HepG2 (cell line): ENCODE data around the gene STARD13. TPM values are rescaled to one million over a fixed set of nuclear protein-coding genes. Genes with fewer than 3 reads are reported as not detected.

Source experiments
- ATAC-seq: fragments of 200-7000 bp; cut with Tn5 transposase; 3 replicates; pipeline ENCODE4 v1.9.1; 2020; ENCODE audit warnings: mild to moderate bottlenecking, moderate library complexity
- BruUV-seq: library from RNA; stranded (reverse); fragments of 400-500 nt; replicated peaks from 2 replicates; lab custom pipeline; 2021; lab: Mats Ljungman, UMichigan
- CTCF ChIA-PET: fragments of 300-600 bp; formaldehyde crosslinking; extraction: SDS; loops from one replicate; lab custom pipeline; 2021; ENCODE audit warnings: low total read pairs, inconsistent platforms, low intra/inter-chr PET ratio; lab: Yijun Ruan, JAX
- POLR2A ChIA-PET: fragments of 350-600 bp; sonication (Branson Sonifier 250); formaldehyde crosslinking; loops from one replicate; lab custom pipeline; 2020; ENCODE audit warnings: antibody characterized with exemption, inconsistent platforms; lab: Yijun Ruan, JAX
- DNase-seq: peaks from one replicate; pipeline ENCODE4 v3.0.0-alpha.2; 2015; ENCODE audit warnings: low spot score
- FAIRE-seq: peaks from 3 replicates; lab custom pipeline; 2011; peaks lifted over from hg19 to GRCh38; lab: Jason Lieb, UNC
- H2AFZ ChIP-seq: one replicate; pipeline ENCODE4 v1.6.1; 2011; ENCODE audit warnings: low read length, inconsistent platforms
- H3K27ac ChIP-seq: fragments of 300-600 bp; 3 replicates; pipeline ENCODE4 v1.8.0; 2011; ENCODE audit warnings: mixed run types, mild to moderate bottlenecking, mixed read lengths, low read length, inconsistent platforms; ENCODE audit not compliant: insufficient read depth; ENCODE audit errors: extremely low read length
- H3K27me3 ChIP-seq, 2 experiments: fragments of 200-600 bp in 1 of 2; 2 replicates in 1 of 2; 3 replicates in 1 of 2; pipeline versions ENCODE4 v1.6.0 to v1.8.0; 2011; ENCODE audit warnings: low read length in 2 of 2, mild to moderate bottlenecking in 2 of 2, moderate library complexity in 2 of 2, inconsistent platforms in 1 of 2; ENCODE audit not compliant: insufficient read depth in 2 of 2, control insufficient read depth in 1 of 2
- H3K36me3 ChIP-seq, 2 experiments: fragments of 200-600 bp in 1 of 2; replicated peaks in 1 of 2; 2 replicates in 1 of 2; 3 replicates in 1 of 2; pipeline versions ENCODE4 v1.5.1 to v1.8.0; 2011; ENCODE audit warnings: low read length in 2 of 2, inconsistent platforms in 1 of 2; ENCODE audit not compliant: insufficient read depth in 2 of 2, control insufficient read depth in 1 of 2
- H3K4me1 ChIP-seq: 2 replicates; pipeline ENCODE4 v1.5.1; 2012; ENCODE audit warnings: low read length, inconsistent platforms; ENCODE audit not compliant: insufficient read depth
- H3K4me2 ChIP-seq: 2 replicates; pipeline ENCODE4 v1.6.0; 2011; ENCODE audit warnings: low read depth, low read length, inconsistent platforms
- H3K4me3 ChIP-seq, 3 experiments: fragments of 200-600 bp in 1 of 3; sonication (generic), shearing (Covaris generic) in 1 of 3; replicated peaks in 1 of 3; 2 replicates each; pipeline ENCODE4 v1.5.1; 2011 to 2016; ENCODE audit warnings: low read length in 3 of 3, inconsistent platforms in 2 of 3, low read depth in 2 of 3, mild to moderate bottlenecking in 2 of 3, control low read depth in 1 of 3, mixed read lengths in 1 of 3; ENCODE audit not compliant: insufficient read depth in 1 of 3
- H3K79me2 ChIP-seq: one replicate; pipeline ENCODE4 v1.6.1; 2011; ENCODE audit warnings: low read length, inconsistent platforms; ENCODE audit not compliant: insufficient read depth
- H3K9ac ChIP-seq: 2 replicates; pipeline ENCODE4 v1.6.0; 2011; ENCODE audit warnings: mild to moderate bottlenecking, low read depth, low read length, inconsistent platforms; ENCODE audit not compliant: insufficient read depth
- H3K9me3 ChIP-seq: 2 replicates; pipeline ENCODE4 v1.5.1; 2012; ENCODE audit warnings: mild to moderate bottlenecking, low read length
- H4K20me1 ChIP-seq: 2 replicates; pipeline ENCODE4 v1.6.0; 2011; ENCODE audit warnings: inconsistent platforms, mild to moderate bottlenecking, low read length, moderate library complexity; ENCODE audit not compliant: insufficient read depth
- BCL6 ChIP-seq: IDR thresholded peaks from 2 replicates; pipeline ENCODE4 v1.6.1; 2016; ENCODE audit warnings: missing genetic modification reagents, missing compliant biosample characterization
- FLYWCH1 ChIP-seq: sonication (generic); formaldehyde crosslinking; IDR thresholded peaks from 2 replicates; pipeline ENCODE4 v1.8.1; 2023; ENCODE audit warnings: mild to moderate bottlenecking, missing genetic modification reagents
- FOSL2 ChIP-seq: sonication (generic); formaldehyde crosslinking; IDR thresholded peaks from 2 replicates; pipeline ENCODE4 v1.4.0; 2020; ENCODE audit warnings: missing genetic modification reagents
- GFI1 ChIP-seq: sonication (generic); formaldehyde crosslinking; IDR thresholded peaks from 2 replicates; pipeline ENCODE4 v1.5.0; 2020; ENCODE audit warnings: missing genetic modification reagents, mild to moderate bottlenecking, borderline replicate concordance
- HNF4A ChIP-seq: sonication (generic); formaldehyde crosslinking; IDR thresholded peaks from 2 replicates; pipeline ENCODE4 v1.4.0; 2020; ENCODE audit warnings: missing genetic modification reagents
- HNF4G ChIP-seq, 2 experiments: sonication (generic) in 1 of 2; formaldehyde crosslinking in 1 of 2; IDR thresholded peaks; 2 replicates each; pipeline versions ENCODE4 v1.4.0 to v1.6.1; 2011 to 2020; ENCODE audit warnings: borderline replicate concordance in 2 of 2, low read depth in 2 of 2, mild to moderate bottlenecking in 2 of 2, low read length in 1 of 2, missing genetic modification reagents in 1 of 2, moderate library complexity in 1 of 2
- MIER2 ChIP-seq: IDR thresholded peaks from 2 replicates; pipeline ENCODE4 v1.6.1; 2016; ENCODE audit warnings: missing biosample characterization, missing genetic modification reagents
- RARA ChIP-seq: IDR thresholded peaks from 2 replicates; pipeline ENCODE4 v1.6.1; 2016; ENCODE audit warnings: missing genetic modification reagents, missing compliant biosample characterization
- SMAD3 ChIP-seq: sonication (generic); formaldehyde crosslinking; IDR thresholded peaks from 2 replicates; pipeline ENCODE4 v1.4.0; 2020; ENCODE audit warnings: missing genetic modification reagents
- SMARCC2 ChIP-seq: fragments of 450-650 bp; IDR thresholded peaks from 2 replicates; pipeline ENCODE4 v1.6.1; 2017; ENCODE audit warnings: antibody characterized with exemption, mild to moderate bottlenecking
- SOX6 ChIP-seq, 2 experiments: fragments of 450-650 bp in 1 of 2; sonication (generic) in 1 of 2; formaldehyde crosslinking in 1 of 2; IDR thresholded peaks; 2 replicates each; pipeline versions ENCODE4 v1.4.0 to v1.6.1; 2017 to 2020; ENCODE audit warnings: antibody characterized with exemption in 1 of 2, mild to moderate bottlenecking in 1 of 2, missing genetic modification reagents in 1 of 2
- SSRP1 ChIP-seq: IDR thresholded peaks from 2 replicates; pipeline ENCODE4 v1.6.1; 2016; ENCODE audit warnings: control low read depth
- TCF7 ChIP-seq: sonication (generic); IDR thresholded peaks from 2 replicates; pipeline ENCODE4 v1.6.1; 2016; ENCODE audit warnings: antibody characterized with exemption, low read depth
- WGBS: methylation state at CpG from one replicate; pipeline ENCODE4 v1.1.6; 2017; ENCODE audit warnings: low lambda C conversion rate; 5-methylcytosine and 5-hydroxymethylcytosine counted together
- in situ Hi-C: cut with HindIII; loops from 2 replicates; pipeline ENCODE4 v1.10.0; 2017; ENCODE audit warnings: low pct_unique_long_range_greater_than_20kb; ENCODE audit not compliant: extremely low pct_ligation_motif_present
- intact Hi-C: fragments of 100-400 bp; cut with micrococcal nuclease; formaldehyde crosslinking; loops from one replicate; pipeline ENCODE4 v1.10.0; 2022; ENCODE audit not compliant: unreplicated experiment
- polyA plus RNA-seq, 8 experiments: library from polyadenylated mRNA; depleted of rRNA in 3 of 8; stranded (reverse) in 7 of 8; unstranded in 1 of 8; fragments of >200 nt; fragmentation: Illumina TruSeq in 4 of 8; extraction: Trizol in 4 of 8; gene quantifications; 2 replicates each; pipeline versions ENCODE4 v1.2.1 to v1.2.3, GENCODE V29; 2011 to 2016; ENCODE audit warnings: low read depth in 4 of 8, missing spikeins in 1 of 8, mixed read lengths in 1 of 8; ENCODE audit not compliant: insufficient read depth in 1 of 8
- total RNA-seq, 5 experiments: library from RNA; depleted of rRNA; stranded (reverse); fragments of >200 nt; fragmentation: Illumina TruSeq; extraction: Trizol; gene quantifications; 2 replicates each; pipeline ENCODE4 v1.2.3, GENCODE V29; 2016; ENCODE audit warnings: low read depth in 1 of 5
- TF ChIP-seq, protein P1 (sequence below): sonication (generic); formaldehyde crosslinking; IDR thresholded peaks from 2 replicates; pipeline ENCODE4 v1.4.0; 2020; ENCODE audit warnings: missing genetic modification reagents

The STARD13 gene
- total and polyA plus RNA-seq, 2 of the 13 experiments (the other 11 are each of a cell fraction or from before 2014, with no cell fraction given), result 12.8 to 14.3 TPM

DNA sequence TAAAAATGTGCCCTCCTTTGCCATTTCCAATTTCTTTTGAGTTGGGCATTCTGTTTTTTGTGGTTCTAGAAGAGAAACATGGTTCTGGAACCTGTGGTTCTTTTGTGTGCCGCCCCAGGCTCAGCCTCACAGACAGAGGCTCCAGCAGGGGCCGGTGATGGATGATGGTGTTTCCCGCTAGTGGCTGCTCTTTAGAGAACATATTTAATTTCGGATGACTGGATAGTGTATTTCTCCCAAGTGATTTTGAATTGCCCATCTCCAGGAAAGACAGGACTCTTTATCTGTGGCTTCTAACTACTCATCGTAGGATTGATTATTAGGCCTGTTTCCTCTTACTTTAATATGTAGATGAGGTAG, 194.2 kb downstream of the STARD13 start:
- no peaks in the 10 kb centered on the region for H4K20me1 ChIP-seq
- in situ Hi-C loops, result no loop called here
- peak overlapping the region; percentile 50 for H3K4me2 ChIP-seq
- no peaks in the 10 kb centered on the region for H3K9me3 ChIP-seq
- H2AFZ ChIP-seq, result no peak overlapping the region
- H3K79me2 ChIP-seq, result no peaks in the 10 kb centered on the region
- POLR2A ChIA-PET, result interaction anchor here (1.0 kb wide), 2 partner anchors 34 to 77 kb away, joined by 3 read pairs; no protein-coding TSS in a partner anchor
- H3K4me3 ChIP-seq, result no peak overlapping the region
- no peaks in the 10 kb centered on the region for H3K27me3 ChIP-seq
- no peaks in the 10 kb centered on the region for H3K36me3 ChIP-seq
- BruUV-seq, result no TSS peak
- WGBS, result 85% methylated on average over 5 of the region's 5 CpGs
- ATAC-seq, result peak; percentile 53
- DNase-seq, result no peak
- CTCF ChIA-PET, result no interaction called here
- H3K9ac ChIP-seq, result no peak overlapping the region
- peaks cover 27% of the 10 kb centered on the region for H3K4me1 ChIP-seq
- peak overlapping the region; percentile 43 for H3K27ac ChIP-seq
- TF ChIP-seq, protein P1, sequence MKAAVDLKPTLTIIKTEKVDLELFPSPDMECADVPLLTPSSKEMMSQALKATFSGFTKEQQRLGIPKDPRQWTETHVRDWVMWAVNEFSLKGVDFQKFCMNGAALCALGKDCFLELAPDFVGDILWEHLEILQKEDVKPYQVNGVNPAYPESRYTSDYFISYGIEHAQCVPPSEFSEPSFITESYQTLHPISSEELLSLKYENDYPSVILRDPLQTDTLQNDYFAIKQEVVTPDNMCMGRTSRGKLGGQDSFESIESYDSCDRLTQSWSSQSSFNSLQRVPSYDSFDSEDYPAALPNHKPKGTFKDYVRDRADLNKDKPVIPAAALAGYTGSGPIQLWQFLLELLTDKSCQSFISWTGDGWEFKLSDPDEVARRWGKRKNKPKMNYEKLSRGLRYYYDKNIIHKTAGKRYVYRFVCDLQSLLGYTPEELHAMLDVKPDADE (CRISPR knock-in tag), result no peak
- 0 out of 2 replicates have a peak, but pooled peaks have one; percentile 3 for TF ChIP-seq MIER2 (CRISPR knock-in tag)
- TF ChIP-seq, all 625 proteins: peak for 1
- no peak for FAIRE-seq
- intact Hi-C loops, result no loop called here

DNA sequence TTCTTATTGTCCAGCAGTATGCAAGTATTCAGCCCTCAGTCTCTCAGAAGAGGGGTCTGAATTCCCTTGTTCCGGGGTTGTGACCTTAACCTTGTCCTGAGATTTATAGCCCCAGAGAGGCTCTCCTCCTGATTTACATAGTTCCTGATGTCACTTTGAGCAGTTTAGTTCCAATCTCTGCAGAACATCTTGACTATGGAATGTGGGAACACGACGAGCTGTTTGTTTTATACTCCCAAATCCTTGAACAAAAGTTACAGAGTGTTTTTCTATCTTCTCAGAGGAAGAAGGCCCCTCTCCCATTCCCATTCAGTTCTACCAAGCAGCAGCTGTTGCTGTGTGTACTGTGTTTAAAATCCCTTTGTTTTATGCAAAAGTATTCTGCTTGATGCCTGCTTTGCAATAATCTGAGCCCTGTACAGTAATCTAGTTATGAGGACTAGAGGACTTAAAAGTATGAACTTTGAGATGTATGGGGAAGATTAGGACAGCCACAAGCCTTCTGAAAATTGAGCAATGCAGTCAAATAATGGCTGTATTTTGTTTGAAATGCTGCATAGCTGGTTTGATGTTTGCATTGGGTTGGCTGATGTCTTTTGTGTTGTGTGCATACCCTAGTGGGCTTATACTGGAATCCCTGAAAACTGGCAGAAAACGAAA, 194.7 kb downstream of the STARD13 start:
- WGBS, result 0% methylated on average over 4 of the region's 4 CpGs
- intact Hi-C loops (no loop called here), in situ Hi-C loops (no loop called here)
- ChIA-PET POLR2A (interaction anchor here (1.0 kb wide), 2 partner anchors 35 to 77 kb away, joined by 3 read pairs; no protein-coding TSS in a partner anchor), CTCF (no interaction called here)
- peak overlapping the region; percentile 33 for H2AFZ ChIP-seq
- H3K27me3 ChIP-seq, result no peaks in the 10 kb centered on the region
- no peaks in the 10 kb centered on the region for H3K9me3 ChIP-seq
- no peak overlapping the region for H3K4me3 ChIP-seq
- peak; percentile 98 for ATAC-seq
- peak overlapping the region; percentile 43 for H3K27ac ChIP-seq
- H3K4me1 ChIP-seq, result peaks cover 27% of the 10 kb centered on the region
- H3K79me2 ChIP-seq, result no peaks in the 10 kb centered on the region
- peak; percentile 89 for DNase-seq
- H3K9ac ChIP-seq, result no peak overlapping the region
- H3K4me2 ChIP-seq, result peak overlapping the region; percentile 50
- no TSS peak for BruUV-seq
- no peaks in the 10 kb centered on the region for H3K36me3 ChIP-seq
- no peaks in the 10 kb centered on the region for H4K20me1 ChIP-seq
- FAIRE-seq, result peak; percentile 79
- no peak for TF ChIP-seq FLYWCH1 (CRISPR knock-in tag)
- TF ChIP-seq TCF7, result peak; percentile 20; the same call in 1 of the 2 replicates
- TF ChIP-seq SOX6 (IDR thresholded peaks at IDR 0.05), result no peak
- TF ChIP-seq SOX6 (CRISPR knock-in tag; IDR thresholded peaks at IDR 0.05), result peak; percentile 81
- no peak for TF ChIP-seq SSRP1 (CRISPR knock-in tag)
- TF ChIP-seq HNF4A (CRISPR knock-in tag), result peak; percentile 81
- 0 out of 2 replicates have a peak, but pooled peaks have one; percentile 43 for TF ChIP-seq SMAD3 (CRISPR knock-in tag)
- TF ChIP-seq HNF4G (IDR thresholded peaks at IDR 0.05; ENCODE audit: borderline replicate concordance, low read depth, low read length), result peak; percentile 30; the same call in 1 of the 2 replicates
- no peak for TF ChIP-seq HNF4G (CRISPR knock-in tag; IDR thresholded peaks at IDR 0.05; ENCODE audit: borderline replicate concordance, low read depth)
- TF ChIP-seq SMARCC2, result no peak
- 0 out of 2 replicates have a peak, but pooled peaks have one; percentile 10 for TF ChIP-seq FOSL2 (CRISPR knock-in tag)
- peak; percentile 77 for TF ChIP-seq GFI1 (CRISPR knock-in tag)
- TF ChIP-seq RARA (CRISPR knock-in tag), result 0 out of 2 replicates have a peak, but pooled peaks have one; percentile 17
- peak; percentile 59; the same call in 1 of the 2 replicates for TF ChIP-seq BCL6 (CRISPR knock-in tag)
